GM23338 (cell line): ENCODE measurements around the gene TRIM36. TPM values are rescaled to one million over a fixed set of nuclear protein-coding genes. Genes with fewer than 3 reads are reported as not detected.

ENCODE experiments used
- ATAC-seq: fragments of 200-7000 bp; cut with Tn5 transposase; 3 replicates; pipeline ENCODE4 v1.9.1; 2020
- DNase-seq: peaks from one replicate; pipeline ENCODE4 v3.0.0-alpha.2; 2015; ENCODE audit warnings: low spot score
- H2AFZ ChIP-seq: fragments of 200-600 bp; sonication (generic); 2 replicates; pipeline ENCODE4 v1.8.0; 2016; ENCODE audit warnings: antibody characterized with exemption, mild to moderate bottlenecking, moderate library complexity
- H3F3A ChIP-seq: fragments of 200-600 bp; sonication (generic); replicated peaks from 2 replicates; pipeline ENCODE4 v1.8.0; 2017; ENCODE audit warnings: antibody characterized with exemption, mixed run types, low read depth
- H3K27ac ChIP-seq: fragments of 200-600 bp; sonication (generic); 2 replicates; pipeline ENCODE4 v1.6.1; 2016; ENCODE audit warnings: low read depth
- H3K27me3 ChIP-seq: fragments of 200-600 bp; sonication (generic); 2 replicates; pipeline ENCODE4 v1.8.0; 2016; ENCODE audit warnings: mild to moderate bottlenecking, mixed run types, moderate library complexity; ENCODE audit not compliant: insufficient read depth
- H3K36me3 ChIP-seq: fragments of 200-600 bp; sonication (generic); 2 replicates; pipeline ENCODE4 v1.8.0; 2016; ENCODE audit warnings: mild to moderate bottlenecking; ENCODE audit not compliant: insufficient read depth
- H3K4me1 ChIP-seq: fragments of 200-600 bp; sonication (generic); 2 replicates; pipeline ENCODE4 v1.8.0; 2016; ENCODE audit warnings: mild to moderate bottlenecking, moderate library complexity; ENCODE audit not compliant: insufficient read depth
- H3K4me2 ChIP-seq: fragments of 200-600 bp; sonication (generic); 2 replicates; pipeline ENCODE4 v1.7.1; 2017; ENCODE audit warnings: mixed run types
- H3K4me3 ChIP-seq: fragments of 200-600 bp; sonication (generic); 2 replicates; pipeline ENCODE4 v1.6.1; 2016; ENCODE audit warnings: mixed run types
- H3K79me2 ChIP-seq: fragments of 200-600 bp; sonication (generic); replicated peaks from 2 replicates; pipeline ENCODE4 v1.8.0; 2017; ENCODE audit warnings: mild to moderate bottlenecking; ENCODE audit not compliant: insufficient read depth
- H3K9me2 ChIP-seq: fragments of 200-600 bp; sonication (generic); 2 replicates; pipeline ENCODE4 v1.8.0; 2017; ENCODE audit not compliant: insufficient read depth
- H4K20me1 ChIP-seq: fragments of 200-600 bp; sonication (generic); replicated peaks from 2 replicates; pipeline ENCODE4 v1.8.0; 2017; ENCODE audit warnings: mild to moderate bottlenecking; ENCODE audit not compliant: insufficient read depth
- H3K27ac Mint-ChIP-seq: 2 replicates; pipeline ENCODE4 v1.8.0; 2020; ENCODE audit warnings: inconsistent platforms, mild to moderate bottlenecking, moderate library complexity, mixed read lengths
- H3K27me3 Mint-ChIP-seq: 3 replicates; pipeline ENCODE4 v1.8.0; 2022; ENCODE audit warnings: low read depth, mild to moderate bottlenecking, moderate library complexity, mixed read lengths, inconsistent platforms; ENCODE audit not compliant: insufficient read depth, poor library complexity
- H3K36me3 Mint-ChIP-seq: 3 replicates; pipeline ENCODE4 v1.8.0; 2021; ENCODE audit warnings: low read depth, mild to moderate bottlenecking, inconsistent platforms, moderate library complexity, mixed read lengths
- H3K4me1 Mint-ChIP-seq: 3 replicates; pipeline ENCODE4 v1.8.0; 2020; ENCODE audit warnings: mild to moderate bottlenecking, inconsistent platforms, mixed read lengths
- H3K4me3 Mint-ChIP-seq: 3 replicates; pipeline ENCODE4 v1.8.0; 2021; ENCODE audit warnings: moderate library complexity, mild to moderate bottlenecking, inconsistent platforms, mixed read lengths
- H3K9me3 Mint-ChIP-seq: 3 replicates; pipeline ENCODE4 v1.8.0; 2020; ENCODE audit warnings: moderate library complexity, mild to moderate bottlenecking, inconsistent platforms, mixed read lengths
- CREB1 ChIP-seq: fragments of 250-450 bp; sonication (Bioruptor Pico); IDR thresholded peaks from 2 replicates; pipeline ENCODE4 v1.5.0; 2020; ENCODE audit warnings: low read depth, mild to moderate bottlenecking, moderate library complexity
- ETS1 ChIP-seq: IDR thresholded peaks from 2 replicates; pipeline ENCODE4 v1.6.1; 2016; ENCODE audit warnings: antibody characterized with exemption
- EZH2phosphoT487 ChIP-seq: fragments of 200-600 bp; sonication (generic); IDR thresholded peaks from one replicate; pipeline ENCODE4 v1.8.1; 2018; ENCODE audit warnings: antibody characterized with exemption; ENCODE audit not compliant: unreplicated experiment
- NANOG ChIP-seq: IDR thresholded peaks from 2 replicates; pipeline ENCODE4 v1.6.1; 2016; ENCODE audit warnings: antibody characterized with exemption, borderline replicate concordance
- POLR2AphosphoS5 ChIP-seq: IDR thresholded peaks from 2 replicates; pipeline ENCODE4 v1.6.1; 2016; ENCODE audit warnings: antibody characterized with exemption, low read depth
- REST ChIP-seq: IDR thresholded peaks from one replicate; pipeline ENCODE4 v1.6.1; 2018; ENCODE audit warnings: antibody characterized with exemption; ENCODE audit not compliant: unreplicated experiment
- STAT1 ChIP-seq: IDR thresholded peaks from one replicate; pipeline ENCODE4 v1.6.1; 2016; ENCODE audit warnings: antibody characterized with exemption; ENCODE audit not compliant: unreplicated experiment
- ZNF114 ChIP-seq: fragments of 250-450 bp; sonication (Bioruptor Pico); IDR thresholded peaks from 2 replicates; pipeline ENCODE4 v1.5.0; 2020; ENCODE audit warnings: mild to moderate bottlenecking, moderate library complexity
- ZNF331 ChIP-seq: fragments of 250-450 bp; sonication (Bioruptor Pico); IDR thresholded peaks from 2 replicates; pipeline ENCODE4 v1.5.0; 2020; ENCODE audit warnings: low read depth, mild to moderate bottlenecking, moderate library complexity
- ZNF462 ChIP-seq: fragments of 250-450 bp; sonication (Bioruptor Pico); IDR thresholded peaks from 2 replicates; pipeline ENCODE4 v1.5.0; 2020; ENCODE audit warnings: mild to moderate bottlenecking, moderate library complexity
- polyA plus RNA-seq: library from polyadenylated mRNA; unstranded; fragments of >200 nt; fragmentation: Nextera tagmentation; extraction: Ambion mirVana; gene quantifications from 2 replicates; pipeline ENCODE4 v1.2.1, GENCODE V29; 2016
- total RNA-seq: library from RNA; depleted of rRNA; stranded (reverse); fragments of >200 nt; shearing (Covaris generic); gene quantifications from 2 replicates; pipeline ENCODE4 v1.2.3, GENCODE V29; 2014

Gene TRIM36
- total and polyA plus RNA-seq, 2 experiments from 2014 or later, result 4.4 to 14.1 TPM

GRCh38 chr5:115086473-115086872 lies 83.2 kb downstream of the TRIM36 start:
- ATAC-seq, result no peak
- H3K4me3 Mint-ChIP-seq, result no peak overlapping the region
- Histone ChIP-seq H3K4me2 (no peak overlapping the region), H3K79me2 (no peaks in the 10 kb centered on the region), H3K4me1 (peaks cover 32% of the 10 kb centered on the region), H3K27me3 (no peaks in the 10 kb centered on the region), H3F3A (no peaks in the 10 kb centered on the region), H2AFZ (no peak overlapping the region), H3K36me3 (no peaks in the 10 kb centered on the region), H3K9me2 (peaks cover 16% of the 10 kb centered on the region), H4K20me1 (no peaks in the 10 kb centered on the region), H3K27ac (no peak overlapping the region), H3K4me3 (no peak overlapping the region)
- peaks cover 6% of the 10 kb centered on the region for H3K27me3 Mint-ChIP-seq
- H3K4me1 Mint-ChIP-seq, result peaks cover 42% of the 10 kb centered on the region
- no peaks in the 10 kb centered on the region; the same call in 2 of the 3 replicates for H3K36me3 Mint-ChIP-seq
- DNase-seq, result no peak
- H3K9me3 Mint-ChIP-seq, result peaks cover 9% of the 10 kb centered on the region; the same call in 1 of the 3 replicates
- no peak overlapping the region for H3K27ac Mint-ChIP-seq
- TF ChIP-seq ZNF114 (CRISPR knock-in tag), result no peak
- no peak for TF ChIP-seq ZNF331
- TF ChIP-seq EZH2phosphoT487, result no peak
- no peak for TF ChIP-seq CREB1 (CRISPR knock-in tag)
- no peak for TF ChIP-seq ZNF462

GRCh38 chr5:115084246-115084793 lies 85.4 kb downstream of the TRIM36 start:
- Mint-ChIP-seq H3K27me3 (peaks cover 2% of the 10 kb centered on the region), H3K4me1 (peaks cover 20% of the 10 kb centered on the region), H3K9me3 (peaks cover 9% of the 10 kb centered on the region; the same call in 1 of the 3 replicates), H3K27ac (no peak overlapping the region), H3K4me3 (no peak overlapping the region), H3K36me3 (no peaks in the 10 kb centered on the region; the same call in 2 of the 3 replicates)
- H3K36me3 ChIP-seq, result no peaks in the 10 kb centered on the region
- no peaks in the 10 kb centered on the region for H3K79me2 ChIP-seq
- DNase-seq (no peak), ATAC-seq (no peak)
- no peaks in the 10 kb centered on the region for H4K20me1 ChIP-seq
- peaks cover 16% of the 10 kb centered on the region for H3K9me2 ChIP-seq
- no peak overlapping the region for H2AFZ ChIP-seq
- TF ChIP-seq CREB1 (CRISPR knock-in tag) (no peak), POLR2AphosphoS5 (no peak), NANOG (no peak), REST (no peak), ZNF331 (no peak), ZNF114 (CRISPR knock-in tag) (no peak), STAT1 (no peak), ETS1 (no peak), EZH2phosphoT487 (no peak)
- H3F3A ChIP-seq, result no peaks in the 10 kb centered on the region
- no peak overlapping the region for H3K4me3 ChIP-seq
- peaks cover 12% of the 10 kb centered on the region for H3K4me1 ChIP-seq
- H3K27ac ChIP-seq, result no peak overlapping the region
- H3K4me2 ChIP-seq, result no peak overlapping the region
- no peaks in the 10 kb centered on the region for H3K27me3 ChIP-seq
